ENCODE results near the gene NPS.

DNA sequence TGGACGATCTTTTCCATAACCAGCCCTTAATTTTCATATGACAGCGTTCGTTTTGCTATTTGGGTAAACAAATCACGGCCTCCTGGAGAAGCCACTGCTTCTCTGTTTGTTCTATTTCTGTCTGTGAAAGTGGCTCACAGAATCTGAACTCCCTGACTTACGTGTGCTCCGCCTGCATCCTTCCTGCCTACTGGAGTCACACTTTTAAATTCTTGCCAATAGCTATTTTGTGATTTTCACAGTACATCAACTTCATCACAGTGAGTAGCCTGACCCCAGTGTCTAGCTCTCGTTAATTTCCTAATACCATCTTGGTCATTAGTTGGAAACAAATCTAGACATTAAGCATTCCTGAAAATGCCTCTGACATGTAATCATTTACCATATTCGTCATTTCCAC, 49.0 kb upstream of the NPS start:
- TF ChIP-seq, protein P1, sequence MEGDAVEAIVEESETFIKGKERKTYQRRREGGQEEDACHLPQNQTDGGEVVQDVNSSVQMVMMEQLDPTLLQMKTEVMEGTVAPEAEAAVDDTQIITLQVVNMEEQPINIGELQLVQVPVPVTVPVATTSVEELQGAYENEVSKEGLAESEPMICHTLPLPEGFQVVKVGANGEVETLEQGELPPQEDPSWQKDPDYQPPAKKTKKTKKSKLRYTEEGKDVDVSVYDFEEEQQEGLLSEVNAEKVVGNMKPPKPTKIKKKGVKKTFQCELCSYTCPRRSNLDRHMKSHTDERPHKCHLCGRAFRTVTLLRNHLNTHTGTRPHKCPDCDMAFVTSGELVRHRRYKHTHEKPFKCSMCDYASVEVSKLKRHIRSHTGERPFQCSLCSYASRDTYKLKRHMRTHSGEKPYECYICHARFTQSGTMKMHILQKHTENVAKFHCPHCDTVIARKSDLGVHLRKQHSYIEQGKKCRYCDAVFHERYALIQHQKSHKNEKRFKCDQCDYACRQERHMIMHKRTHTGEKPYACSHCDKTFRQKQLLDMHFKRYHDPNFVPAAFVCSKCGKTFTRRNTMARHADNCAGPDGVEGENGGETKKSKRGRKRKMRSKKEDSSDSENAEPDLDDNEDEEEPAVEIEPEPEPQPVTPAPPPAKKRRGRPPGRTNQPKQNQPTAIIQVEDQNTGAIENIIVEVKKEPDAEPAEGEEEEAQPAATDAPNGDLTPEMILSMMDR (IDR thresholded peaks at IDR 0.05; ENCODE audit: low read depth, low read length): no peak
- TF ChIP-seq, protein P2, sequence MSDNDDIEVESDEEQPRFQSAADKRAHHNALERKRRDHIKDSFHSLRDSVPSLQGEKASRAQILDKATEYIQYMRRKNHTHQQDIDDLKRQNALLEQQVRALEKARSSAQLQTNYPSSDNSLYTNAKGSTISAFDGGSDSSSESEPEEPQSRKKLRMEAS (IDR thresholded peaks at IDR 0.05; ENCODE audit: low read depth, low read length): no peak
- TF ChIP-seq POLR2A (IDR thresholded peaks at IDR 0.05; ENCODE audit: extremely low read depth, insufficient read length): no peak
